ENCODE measurements around the gene SH3YL1.

SH3YL1 gene

DNA sequence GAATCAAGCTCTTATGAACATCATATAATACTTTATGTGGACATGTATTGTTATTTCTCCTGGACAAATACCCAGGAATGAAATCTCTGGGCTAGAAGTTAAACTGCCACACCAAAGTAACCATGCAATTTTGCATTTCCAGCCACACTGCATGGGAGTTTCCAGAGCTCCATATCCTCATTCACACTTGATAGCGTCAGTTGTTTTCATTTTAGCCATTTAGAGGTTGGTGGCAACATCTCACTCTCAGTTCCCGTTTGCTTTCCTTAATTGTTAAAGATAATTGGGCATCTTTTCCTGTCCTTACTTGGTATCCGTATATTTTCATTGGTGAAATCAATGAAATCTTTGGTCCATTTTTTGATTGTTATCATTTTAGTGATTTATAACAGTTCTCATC is 47.8 kb downstream of the SH3YL1 start:
- DNase-seq, result no peak

DNA sequence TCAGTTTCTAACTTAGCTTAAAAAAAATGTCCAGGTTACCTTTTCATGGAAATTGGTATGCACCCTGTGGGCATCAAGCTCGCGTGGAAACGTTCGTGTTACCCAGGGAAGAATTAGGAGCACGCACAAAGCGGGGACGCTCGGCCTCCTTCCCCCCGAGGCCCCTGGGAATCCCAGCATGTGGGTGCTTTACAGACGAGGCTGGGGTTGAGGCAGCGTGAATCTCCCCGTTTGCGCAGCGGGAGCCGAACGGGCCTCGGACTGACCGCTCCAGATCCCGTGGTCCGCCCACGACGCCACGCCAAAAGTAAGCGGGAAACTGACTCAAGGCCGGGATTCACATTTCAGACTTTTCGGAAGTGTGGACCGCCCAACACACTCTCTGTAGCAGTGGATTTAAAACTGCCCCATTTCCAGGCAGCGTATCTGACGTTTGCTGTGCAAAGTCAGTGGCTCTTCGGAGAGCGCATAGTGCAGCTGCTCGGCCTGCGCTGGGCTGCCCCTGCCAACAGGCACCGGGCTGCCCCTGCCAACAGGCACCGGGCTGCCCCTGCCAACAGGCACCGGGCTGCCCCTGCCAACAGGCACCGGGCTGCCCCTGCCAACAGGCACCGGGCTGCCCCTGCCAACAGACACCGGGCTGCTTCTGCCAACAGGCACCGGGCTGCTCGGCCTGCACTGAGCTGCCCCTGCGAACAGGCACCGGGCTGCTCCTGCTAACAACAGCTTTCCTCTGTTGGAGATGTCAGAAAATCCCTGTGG is 49.7 kb downstream of the SH3YL1 start:
- no peak for DNase-seq

DNA sequence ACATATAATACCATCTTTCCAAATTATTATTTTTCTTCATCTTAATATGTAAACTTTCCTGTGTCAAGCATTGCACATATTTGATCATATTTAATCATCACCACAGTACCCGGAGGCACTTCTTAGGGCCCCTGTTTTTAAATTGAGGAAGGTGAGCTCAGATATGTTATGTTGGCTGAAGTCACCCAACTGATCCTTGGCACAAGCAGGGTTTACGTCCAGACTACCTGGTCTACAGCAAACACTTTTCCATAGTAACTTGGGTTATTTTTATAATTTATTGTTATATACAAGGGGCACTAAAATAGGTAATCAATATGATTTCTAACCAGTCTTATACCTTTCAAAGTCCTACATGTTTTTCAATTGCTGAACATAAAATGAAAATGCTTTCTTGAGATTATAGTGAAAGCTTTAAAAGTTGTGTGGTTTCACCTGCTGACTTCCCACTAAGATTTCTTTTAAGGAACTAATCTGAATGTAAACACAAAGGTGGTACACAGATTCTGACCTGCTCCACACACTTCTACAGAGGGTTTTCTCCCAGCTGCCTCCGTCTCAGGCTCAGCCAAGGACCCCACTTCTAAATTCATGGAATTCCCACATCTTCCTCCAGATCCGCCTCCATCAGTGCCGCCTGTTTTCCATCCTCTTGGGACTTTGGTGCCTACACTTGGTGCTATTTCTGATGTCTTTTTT is 52.2 kb downstream of the SH3YL1 start:
- DNase-seq, result no peak

DNA sequence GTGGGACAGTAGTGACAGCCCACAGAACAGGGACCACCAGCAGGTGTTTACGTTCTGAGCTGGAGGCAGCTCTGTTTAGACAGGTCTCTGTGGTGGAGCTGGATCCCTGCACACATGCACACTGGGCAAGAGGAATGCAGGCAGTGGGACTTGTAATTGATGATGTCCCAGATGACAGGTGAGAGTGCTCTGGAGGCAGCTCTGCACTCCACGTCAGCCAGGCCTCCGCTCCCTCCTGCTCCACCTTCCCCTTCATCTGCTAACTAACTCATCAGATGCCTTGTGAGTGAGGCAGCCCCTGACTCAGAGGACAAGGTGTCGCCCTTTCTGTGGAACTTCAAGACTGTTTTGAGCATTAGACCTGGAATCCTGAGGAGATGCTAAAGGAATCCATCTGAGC is 53.2 kb downstream of the SH3YL1 start:
- DNase-seq, result no peak

DNA sequence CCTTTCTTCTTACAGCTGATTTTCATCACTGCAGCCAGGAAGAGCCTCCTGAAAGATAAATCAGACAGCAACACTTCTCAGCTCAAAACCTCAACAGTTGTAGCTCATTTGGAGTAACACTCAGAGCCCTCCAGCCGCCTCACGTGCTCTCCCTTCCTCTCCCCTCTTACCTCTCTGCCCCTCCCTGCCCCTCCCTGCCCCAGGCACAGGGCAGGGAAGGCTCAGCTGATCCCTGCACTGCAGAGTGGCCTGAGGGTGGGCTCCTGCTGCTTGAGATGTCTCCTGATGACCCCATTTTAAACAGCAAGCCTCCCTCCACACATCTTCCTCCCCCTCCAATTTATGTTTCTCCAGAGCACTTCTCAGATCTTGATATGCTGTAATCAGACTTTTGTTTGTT is 54.4 kb downstream of the SH3YL1 start:
- DNase-seq, result no peak

DNA sequence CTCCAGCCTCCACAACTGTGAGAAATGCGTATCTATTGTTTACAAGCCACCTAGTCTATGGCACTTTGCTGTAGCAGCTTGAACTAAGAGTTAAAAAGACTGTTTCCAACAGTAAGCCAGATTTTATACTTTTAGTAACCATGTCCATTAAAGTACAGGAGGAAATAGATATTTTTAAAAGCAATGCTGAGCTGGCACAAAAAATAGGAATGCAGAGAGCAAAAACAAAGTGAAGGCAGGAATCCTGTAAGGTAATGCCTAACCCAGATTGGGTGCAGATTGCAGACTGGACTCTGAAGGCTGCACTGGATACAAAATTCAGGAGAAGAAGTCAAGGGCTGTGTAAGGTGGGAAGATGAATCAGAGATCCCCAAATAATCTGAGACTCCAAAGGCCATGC is 55.5 kb downstream of the SH3YL1 start:
- DNase-seq, result no peak

DNA sequence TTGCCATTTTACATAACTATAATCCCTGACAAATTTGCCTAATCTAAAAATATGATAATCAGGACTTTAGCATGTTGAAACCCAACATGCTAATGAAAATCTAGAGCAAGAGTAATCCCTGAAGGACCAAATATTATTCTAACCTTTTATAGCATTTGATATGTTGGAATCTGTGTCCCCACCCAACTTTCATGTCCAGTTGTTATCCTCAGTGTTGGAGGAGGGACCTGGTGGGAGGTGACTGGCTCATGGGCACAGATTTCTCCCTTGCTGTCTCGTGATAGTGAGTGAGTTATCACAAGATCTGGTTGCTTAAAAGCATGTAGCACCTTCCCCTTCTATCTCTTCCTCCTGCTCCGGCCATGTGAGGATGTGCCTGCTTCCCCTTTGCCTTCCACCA is 59.8 kb downstream of the SH3YL1 start:
- DNase-seq, result no peak

DNA sequence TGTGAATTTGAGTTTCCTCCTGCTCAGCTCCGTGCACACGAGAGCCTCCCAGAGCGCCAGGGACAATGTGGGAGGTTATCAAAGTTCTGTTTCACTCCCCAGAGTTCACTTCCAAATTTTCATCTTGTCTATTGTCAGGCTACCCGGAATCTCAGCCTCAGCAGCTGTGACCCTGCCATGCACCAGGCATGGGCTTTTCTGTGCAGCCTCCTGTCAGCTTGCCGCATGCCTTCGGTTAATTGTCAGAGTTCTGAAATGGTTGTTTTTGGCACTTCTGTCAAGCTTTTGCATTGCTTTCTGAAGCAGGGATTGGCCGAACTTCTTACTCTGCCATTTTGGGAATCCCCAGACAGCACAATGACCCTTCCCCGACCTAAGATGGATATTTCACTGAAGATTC is 60.4 kb downstream of the SH3YL1 start:
- DNase-seq, result no peak

DNA sequence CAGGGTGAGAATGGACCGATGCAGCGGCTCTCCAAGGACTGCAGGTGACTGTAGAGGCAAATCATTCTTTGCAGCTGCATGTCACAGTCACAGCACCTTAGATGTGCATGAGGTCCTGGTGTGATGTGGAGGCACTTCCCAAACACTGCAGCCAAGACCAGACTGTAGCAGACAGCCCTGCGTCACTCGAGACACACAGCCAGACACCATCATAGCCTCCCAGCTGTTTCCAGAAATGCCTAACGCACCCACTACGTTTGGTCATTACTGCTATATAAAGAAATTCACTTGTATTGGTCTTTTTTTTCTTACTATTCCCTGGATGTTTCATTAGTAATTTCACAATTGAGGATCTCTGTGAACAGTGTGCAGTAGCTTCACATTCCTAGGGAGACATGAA is 60.9 kb downstream of the SH3YL1 start:
- DNase-seq, result no peak

DNA sequence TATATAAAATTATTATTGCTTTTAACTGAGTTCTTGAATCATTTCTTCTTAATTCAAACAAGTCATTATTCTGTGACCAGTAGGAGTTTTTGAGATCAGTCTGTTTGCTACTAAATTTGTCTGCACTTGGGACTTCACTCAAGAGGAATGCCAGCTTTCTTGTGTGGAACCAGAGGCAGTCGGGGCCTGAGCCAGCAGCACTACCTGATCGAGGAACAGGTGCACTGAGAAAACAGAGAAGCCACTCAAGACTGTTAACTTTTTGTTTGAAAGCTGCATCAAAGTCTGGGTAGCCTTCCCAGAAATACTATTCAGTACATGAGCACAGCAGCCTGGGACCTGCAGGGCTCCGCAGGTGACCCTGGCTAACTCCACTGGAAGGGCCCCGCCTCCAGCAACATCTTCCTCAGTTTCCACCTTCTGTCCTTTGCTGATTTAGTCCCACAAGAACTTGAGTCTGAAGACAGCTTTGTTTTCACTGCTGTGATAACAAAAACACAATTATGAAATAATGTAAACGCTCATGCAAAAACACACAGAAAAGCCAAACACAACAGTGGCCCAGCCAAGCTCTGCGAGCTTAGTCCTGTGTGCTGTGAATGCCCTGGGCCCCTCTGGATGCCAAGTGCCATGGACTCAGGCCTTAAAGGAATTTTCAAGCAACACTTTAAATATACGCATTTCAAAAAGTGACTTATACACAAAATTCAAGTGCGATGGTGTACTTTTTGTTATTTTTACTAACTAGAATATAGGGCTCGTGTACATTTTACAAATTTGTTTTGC is 62.0 kb downstream of the SH3YL1 start:
- DNase-seq, result no peak

DNA sequence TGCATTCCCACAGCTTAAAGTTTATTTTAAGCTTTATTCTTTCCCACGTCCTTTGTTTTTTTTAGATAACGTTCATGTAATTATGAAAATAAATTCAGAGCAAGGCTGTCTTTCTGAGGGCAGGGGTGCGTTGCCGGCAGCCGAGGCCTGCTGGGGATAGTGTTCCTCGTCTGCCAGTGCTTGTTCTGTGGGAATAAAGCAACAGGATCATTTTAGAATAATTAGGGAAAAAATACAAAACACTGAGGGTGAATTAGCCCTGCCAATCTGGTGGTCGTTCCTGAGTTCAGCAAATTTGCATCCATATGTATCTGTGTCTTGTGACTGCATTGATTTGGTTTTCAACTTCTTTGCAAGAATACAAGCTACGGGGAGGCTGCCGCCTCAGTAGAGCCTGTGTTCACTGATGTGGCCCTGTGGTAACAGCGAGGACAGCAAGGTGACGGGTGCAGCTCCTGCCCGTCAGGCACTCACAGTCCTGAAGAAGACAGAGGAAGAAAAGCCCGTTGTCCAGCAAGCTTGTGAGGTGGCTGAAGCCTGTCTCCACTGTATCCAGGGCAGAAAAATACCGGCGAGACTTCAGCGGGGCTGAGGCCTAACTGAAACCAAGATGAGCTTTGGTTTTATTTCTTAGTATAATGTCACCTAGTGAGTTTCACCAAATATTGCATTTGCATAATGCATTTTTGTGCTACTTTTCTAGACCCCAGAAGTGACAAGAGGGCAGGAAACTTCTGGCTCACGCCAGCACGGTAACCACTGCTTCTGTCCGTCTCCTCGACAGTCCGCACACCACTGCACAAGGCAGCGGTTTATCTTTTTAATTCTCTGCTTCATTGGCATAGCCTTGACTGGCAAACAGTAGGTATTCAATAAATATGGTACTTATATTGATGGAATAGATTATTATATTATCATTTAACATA is 64.5 kb downstream of the SH3YL1 start:
- no peak for DNase-seq

DNA sequence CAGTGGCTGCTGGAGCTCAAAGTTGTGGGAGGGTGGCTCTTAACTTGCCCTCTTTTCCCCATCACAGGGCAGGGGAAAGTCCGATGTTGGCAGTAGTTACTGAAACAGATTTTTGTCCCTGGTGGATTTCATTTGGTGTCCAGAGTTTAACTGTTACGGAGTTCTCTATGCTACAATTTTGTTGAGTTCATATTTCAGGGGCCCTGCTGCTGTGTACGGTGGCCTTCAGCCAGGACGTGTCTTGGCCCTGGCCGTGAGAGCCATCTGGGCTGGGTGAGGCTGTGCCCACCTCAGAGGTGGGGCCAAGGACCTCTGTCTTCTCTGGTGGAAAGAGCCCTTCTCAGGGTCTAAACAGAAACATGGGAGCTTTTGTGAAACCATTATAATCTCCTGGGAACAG is 67.4 kb downstream of the SH3YL1 start:
- DNase-seq, result no peak

DNA sequence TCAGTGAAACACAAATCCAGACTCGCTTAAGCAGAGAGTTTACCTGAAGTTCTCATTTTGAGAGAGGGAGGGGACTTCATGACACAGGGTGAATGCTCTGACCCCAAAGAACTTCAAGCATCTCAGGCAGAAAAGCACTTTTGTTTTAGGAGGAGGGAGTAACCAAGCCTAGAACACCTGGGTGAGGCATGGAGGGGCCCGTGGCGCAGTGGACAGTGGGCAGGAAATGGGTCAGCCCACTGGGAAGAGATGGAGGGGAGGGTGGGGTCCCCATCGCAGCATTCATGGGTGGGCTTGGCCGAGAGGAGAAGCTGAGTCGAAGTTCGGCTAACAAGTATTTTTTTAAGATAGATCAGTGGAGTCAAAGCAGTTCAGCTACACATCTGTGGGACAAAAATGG is 67.9 kb downstream of the SH3YL1 start:
- DNase-seq, result no peak

DNA sequence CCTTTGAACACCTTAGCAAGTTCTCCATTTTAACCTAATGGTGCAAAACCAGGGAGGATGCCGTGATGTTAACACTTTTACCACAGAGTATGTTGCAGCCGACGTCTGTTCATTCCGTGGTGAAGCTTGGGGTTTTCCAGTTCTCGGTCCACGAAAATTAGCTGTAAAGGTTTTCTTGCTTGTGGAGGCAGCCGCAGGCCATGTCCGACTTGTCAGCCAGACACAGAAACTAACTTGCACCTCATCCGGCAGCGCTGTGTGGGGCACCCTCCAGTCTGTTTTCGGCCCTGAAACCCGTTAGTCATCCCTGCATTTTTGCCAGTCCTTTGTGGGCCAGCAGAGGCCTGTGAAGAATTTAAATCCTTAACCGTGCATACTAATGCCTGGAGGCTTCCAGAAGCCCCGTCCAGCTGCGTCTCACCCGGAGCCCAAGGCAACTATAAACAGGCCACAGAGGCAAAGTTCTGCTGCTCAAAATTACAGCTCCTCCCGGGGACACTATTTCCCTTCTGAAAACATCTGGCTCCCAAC is 70.6 kb downstream of the SH3YL1 start:
- no peak for DNase-seq

DNA sequence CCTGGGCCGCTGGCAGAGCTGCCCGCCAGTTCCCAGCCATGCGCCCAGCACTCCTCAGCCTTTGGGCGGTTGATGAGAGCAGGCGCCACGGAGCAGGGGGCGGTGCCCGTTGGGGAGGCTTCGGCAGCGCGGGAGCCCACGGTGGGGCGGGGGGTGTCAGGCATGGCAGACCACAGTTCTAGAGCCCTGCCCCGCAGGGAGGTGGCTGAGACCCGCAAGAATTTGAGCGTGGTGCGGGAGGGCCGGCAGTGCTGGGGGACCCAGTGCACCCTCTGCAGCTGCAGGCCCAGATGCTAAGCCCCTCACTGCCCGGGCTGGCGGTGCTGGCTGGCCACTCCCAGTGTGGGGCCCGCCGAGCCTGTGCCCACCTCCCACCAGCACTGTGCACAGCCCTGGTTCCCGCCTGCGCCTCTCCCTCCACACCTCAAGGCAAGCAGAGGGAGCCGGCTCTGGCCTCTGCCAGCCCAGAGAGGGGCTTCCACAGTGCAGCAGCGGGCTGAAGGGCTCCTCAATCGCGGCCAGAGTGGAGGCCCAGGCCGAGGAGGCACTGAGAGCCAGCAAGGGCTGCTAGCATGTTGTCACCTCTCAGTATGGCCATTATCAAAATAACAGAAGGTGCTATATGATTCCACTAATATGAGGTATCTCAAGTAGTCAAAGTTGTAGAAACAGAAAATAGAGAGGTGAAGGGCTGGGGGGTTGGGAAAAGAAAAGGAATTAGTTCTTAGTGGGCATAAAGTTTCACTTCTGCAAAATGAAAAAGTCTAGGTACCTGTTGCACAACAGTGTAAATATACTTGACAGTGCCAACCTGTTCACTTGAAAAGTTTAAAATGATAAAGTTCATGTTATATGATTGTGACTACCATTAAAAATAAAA is 72.3 kb downstream of the SH3YL1 start:
- DNase-seq, result no peak

DNA sequence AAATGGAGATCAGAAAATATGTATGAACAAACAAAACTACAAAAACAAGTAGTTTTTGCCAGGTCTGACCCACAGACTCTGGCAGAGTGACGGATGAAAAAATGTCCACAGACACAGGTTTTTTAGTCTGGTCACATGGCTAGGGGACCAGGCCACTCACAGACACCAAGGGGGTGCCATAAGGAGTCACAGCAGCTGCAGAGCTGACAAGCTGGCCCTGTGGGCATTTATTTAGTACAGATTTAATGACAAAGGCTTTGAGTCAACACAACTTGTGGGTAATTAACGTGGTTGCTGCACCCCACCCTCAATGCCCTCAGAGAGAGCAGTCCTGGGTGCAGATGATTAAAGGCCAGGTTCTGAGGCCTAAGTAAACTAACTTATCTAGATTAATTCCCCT is 76.0 kb downstream of the SH3YL1 start:
- DNase-seq, result no peak

DNA sequence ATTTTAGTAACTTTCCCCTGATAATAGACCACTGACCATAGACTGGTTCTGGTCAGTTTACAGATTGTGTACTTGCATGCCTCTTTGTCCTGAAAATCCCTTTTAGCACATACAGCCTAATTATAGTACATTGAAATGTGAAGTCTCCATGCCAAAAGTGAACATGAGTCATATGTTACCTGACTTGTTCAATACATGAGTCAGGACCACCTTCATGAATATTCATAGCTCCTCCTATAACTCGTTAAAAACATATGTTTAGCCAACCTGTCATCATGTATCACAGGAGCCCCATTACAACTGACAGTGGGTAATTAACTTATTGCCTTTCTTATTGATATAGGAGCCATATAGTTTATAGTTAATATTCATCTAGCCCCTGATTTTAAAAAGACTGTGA is 78.6 kb downstream of the SH3YL1 start:
- no peak for DNase-seq

DNA sequence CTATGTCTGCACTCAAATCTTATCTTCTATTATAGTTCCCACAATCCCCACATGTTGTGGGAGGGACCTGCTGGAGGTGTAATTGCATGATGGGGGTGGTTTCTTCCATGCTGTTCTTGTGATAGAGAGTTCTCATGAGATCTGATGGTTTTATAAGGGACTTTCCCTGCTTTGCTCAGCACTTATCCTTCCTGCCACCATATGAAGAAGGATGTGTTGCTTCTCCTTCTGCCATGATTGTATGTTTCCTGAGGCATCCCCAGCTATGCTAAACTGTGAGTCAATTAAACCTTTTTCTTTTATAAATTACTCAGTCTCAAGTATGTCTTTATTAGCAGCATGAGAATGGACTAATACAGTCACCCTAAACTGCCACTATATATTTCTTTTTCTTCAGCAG is 79.1 kb downstream of the SH3YL1 start:
- no peak for DNase-seq

DNA sequence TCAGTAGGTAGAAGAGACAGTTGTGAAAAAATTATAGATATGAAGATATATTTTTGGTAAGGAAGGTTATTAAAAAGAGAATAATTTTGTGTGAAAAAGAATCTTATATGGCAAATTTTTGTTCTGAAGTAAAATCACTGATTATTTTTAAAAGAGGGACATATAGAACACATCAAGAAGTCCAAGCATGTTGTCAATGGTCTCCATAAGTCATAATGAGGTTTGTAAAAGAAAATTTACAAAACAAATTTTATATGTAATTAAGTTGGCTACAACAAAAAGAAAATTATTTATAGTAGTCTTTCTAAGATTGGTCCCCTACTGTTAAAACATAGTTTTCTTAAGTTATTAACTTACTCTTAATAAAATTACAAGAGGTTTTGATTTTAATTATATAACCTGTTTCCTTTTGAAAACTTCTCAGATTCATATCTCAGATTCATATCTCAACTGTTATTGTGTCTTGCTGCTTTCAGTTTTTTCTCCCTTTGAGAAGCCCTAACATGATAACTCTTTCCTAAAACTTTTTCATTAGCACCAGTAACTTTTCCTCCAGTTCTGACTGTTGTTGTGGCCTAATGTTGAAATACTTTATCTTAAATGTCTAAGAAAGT is 81.2 kb downstream of the SH3YL1 start:
- no peak for DNase-seq

DNA sequence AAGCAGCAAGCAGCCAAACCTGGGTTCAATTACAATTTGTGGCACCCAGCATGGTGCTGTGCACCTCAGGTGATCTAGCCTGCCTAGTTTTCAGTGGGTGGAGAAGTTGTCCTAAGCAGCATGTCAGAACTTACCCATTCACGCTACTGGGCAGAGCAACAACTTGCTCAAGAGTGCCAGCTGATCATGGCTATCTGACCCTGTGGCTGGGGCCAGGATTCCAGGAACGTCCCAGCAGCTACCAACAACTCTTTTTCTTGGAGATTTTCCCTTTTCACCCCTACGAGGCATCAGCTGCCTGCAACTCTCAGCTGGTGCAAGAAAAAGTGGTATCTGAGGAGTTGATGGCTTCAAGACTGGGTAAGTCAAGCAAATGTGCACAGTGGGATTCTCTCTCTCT is 83.5 kb downstream of the SH3YL1 start:
- DNase-seq, result no peak

DNA sequence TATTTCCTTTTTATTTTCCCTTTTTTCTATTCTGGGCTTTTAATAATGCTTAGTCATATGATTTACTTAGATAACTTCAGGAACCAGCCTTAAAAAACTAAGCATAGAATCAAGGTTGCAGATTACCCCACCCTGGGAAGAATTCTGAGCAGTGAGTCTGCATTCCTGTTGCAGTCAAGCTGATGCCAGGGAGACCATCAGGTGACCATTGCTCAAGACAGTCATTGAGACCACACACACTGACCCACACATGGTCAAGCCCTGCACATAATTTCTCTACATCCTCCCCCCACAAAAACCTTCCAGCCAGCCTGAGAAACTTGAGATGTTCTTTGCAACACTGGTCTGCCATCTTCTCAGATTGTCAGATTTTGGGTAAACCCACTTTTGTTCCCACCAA is 83.9 kb downstream of the SH3YL1 start:
- DNase-seq, result no peak

All from NCI-H526 (cell line).